LNCaP clone FGC (cell line): Measurements from ENCODE around the gene MOB4.

Experiments
- DNase-seq: peaks from one replicate; pipeline ENCODE4 v3.0.0-alpha.2; 2011; ENCODE audit warnings: low read depth
- H3K4me3 ChIP-seq: 2 replicates; pipeline ENCODE4 v1.5.1; 2011; ENCODE audit warnings: mild to moderate bottlenecking, low read depth, low read length, control low read depth
- TF ChIP-seq, protein P1 (sequence below): IDR thresholded peaks from 2 replicates; pipeline ENCODE4 v1.5.1; 2012; ENCODE audit warnings: mild to moderate bottlenecking; ENCODE audit not compliant: control insufficient read depth, insufficient read depth; ENCODE audit errors: extremely low read depth

MOB4 gene

DNA sequence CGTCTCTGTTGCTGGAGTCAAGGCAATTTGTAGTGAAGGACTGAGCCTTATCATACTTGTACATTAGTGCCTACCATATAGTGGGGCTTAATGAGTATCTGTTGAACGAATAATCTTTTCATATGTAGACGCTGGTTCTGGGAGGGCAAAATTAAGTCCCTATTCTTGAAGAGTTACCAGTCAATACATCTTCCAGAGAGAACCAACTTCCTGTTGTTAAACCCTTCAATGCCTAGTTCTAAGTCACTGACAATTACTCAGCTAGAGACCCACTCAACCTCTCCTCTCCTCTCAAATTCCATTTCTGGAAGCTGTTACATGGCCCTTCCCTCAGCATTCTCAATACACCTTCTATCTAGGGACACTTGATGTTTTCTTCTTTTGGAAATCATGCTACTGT is 1.1 kb upstream of the MOB4 start:
- TF ChIP-seq, protein P1, sequence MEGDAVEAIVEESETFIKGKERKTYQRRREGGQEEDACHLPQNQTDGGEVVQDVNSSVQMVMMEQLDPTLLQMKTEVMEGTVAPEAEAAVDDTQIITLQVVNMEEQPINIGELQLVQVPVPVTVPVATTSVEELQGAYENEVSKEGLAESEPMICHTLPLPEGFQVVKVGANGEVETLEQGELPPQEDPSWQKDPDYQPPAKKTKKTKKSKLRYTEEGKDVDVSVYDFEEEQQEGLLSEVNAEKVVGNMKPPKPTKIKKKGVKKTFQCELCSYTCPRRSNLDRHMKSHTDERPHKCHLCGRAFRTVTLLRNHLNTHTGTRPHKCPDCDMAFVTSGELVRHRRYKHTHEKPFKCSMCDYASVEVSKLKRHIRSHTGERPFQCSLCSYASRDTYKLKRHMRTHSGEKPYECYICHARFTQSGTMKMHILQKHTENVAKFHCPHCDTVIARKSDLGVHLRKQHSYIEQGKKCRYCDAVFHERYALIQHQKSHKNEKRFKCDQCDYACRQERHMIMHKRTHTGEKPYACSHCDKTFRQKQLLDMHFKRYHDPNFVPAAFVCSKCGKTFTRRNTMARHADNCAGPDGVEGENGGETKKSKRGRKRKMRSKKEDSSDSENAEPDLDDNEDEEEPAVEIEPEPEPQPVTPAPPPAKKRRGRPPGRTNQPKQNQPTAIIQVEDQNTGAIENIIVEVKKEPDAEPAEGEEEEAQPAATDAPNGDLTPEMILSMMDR: no peak
- peak overlapping the region; percentile 88 for H3K4me3 ChIP-seq
- no peak for DNase-seq

DNA sequence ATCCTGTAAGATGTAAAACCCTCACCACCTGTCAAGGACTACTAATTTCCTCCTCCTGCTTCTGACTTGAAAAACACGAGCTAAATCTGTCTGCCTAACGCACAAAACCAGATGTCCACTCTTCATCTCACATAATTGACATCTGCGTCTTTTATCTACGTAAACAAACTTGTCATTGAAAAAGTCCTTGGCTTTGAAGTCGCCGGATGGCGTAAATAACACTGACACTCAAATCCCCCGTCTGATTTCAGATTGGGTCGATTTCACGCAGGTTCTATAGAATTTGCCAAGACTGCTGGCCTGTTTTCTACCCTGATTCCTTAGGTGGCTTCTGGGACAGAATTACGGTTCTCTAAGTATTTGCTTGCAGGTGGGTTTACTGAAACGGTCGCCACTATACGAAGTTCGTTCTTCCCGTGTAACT is 539 bp upstream of the MOB4 start:
- no peak for DNase-seq
- TF ChIP-seq, protein P1: no peak
- H3K4me3 ChIP-seq: peak overlapping the region; percentile 88

DNA sequence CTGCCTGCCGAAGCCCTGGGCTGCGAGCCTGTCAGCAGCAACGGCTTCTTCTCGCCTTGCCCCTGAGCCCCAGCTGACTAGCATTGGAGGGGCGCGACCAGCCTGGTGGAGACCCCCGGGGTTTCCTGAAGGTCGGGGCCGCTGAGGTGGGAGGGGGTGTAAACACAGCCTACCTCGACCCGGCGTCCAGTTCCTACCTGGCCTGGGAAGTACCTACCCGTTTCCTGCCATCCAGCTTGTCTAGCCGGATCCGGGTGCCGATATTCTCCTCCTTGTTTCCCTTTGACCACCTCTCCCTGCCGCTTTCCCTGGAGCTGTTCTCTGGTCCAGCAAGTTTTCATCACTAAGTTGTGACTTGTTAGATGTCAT is 511 bp downstream of the MOB4 start:
- DNase-seq: no peak
- peak overlapping the region; percentile 88 for H3K4me3 ChIP-seq
- TF ChIP-seq, protein P1: no peak

DNA sequence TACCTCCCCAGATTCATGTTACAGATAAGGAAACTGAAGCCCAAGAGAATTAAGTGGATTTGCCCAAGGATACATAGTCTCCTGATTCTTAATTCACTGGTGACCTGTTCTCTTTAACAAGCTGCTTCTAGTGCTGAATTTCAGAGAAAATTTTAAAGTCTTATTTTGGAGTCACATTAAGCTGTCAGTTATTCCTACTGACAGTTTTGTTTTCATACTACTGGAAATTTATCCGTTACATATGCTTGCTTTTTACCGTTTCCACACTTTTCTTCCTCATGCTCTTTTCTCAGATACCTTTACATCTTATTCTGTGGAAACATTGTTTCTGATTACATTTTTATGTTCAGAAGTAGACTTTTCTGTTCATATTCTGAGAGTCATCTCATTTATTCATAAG is 1.3 kb downstream of the MOB4 start:
- TF ChIP-seq, protein P1: no peak
- H3K4me3 ChIP-seq: peak overlapping the region; percentile 88
- no peak for DNase-seq

DNA sequence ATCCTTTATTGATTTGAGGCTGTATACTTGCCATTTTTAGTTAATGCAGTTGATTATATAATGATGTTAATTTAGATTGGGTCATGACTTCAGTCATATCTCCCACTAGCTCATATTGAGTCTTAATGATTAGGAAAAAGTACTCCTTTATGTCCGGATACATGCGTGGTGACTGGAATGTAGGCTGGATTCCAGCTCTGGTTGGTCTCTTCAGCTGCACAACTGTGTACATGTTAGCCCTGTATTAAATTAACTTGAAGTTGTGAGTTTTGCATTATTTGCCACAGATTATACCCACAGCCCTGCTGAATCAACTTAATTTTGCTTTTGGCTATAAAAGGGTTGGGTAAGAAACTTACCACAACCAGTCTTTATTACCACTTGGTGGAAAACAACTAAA is 22.5 kb downstream of the MOB4 start:
- H3K4me3 ChIP-seq: no peak overlapping the region
- DNase-seq: no peak
- TF ChIP-seq, protein P1: no peak

DNA sequence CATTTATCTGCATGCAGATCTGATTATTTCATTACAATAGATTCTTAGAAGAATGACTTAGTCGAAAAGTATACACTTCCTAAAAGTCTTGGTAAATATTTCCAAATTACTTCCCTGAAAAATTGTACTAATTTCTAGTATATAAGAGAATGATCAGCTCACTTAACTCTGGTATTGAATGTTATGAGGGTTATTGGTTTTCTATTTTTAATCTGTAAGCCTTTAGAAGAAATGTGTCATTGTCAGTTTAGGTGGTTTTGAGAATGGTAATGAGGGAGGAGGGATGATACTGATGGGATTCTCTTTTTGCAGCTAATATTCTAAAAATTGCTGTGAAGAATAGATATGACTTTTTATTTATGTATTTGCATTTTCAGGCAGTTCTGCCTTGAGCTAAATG is 23.9 kb downstream of the MOB4 start:
- TF ChIP-seq, protein P1: no peak
- DNase-seq: no peak
- no peak overlapping the region for H3K4me3 ChIP-seq

DNA sequence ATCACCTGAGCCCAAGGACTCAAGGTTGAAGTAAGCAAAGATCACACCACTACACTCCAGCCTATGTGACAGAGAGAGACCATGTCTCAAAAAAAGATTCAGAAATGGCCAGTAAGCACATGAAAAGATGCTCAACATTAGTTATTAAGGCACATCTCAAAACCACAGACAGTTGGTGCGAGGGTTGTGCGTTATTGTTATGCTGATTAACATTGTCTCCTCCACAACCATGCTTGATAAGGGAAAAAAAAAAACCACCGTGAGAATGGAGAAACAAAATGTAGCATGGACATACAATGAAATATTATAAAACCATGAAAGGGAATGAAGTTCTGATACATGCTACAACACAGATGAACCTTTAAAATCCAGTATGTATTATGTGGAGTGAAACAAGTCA is 27.3 kb downstream of the MOB4 start:
- TF ChIP-seq, protein P1: no peak
- DNase-seq: no peak
- no peak overlapping the region for H3K4me3 ChIP-seq
